HFF-Myc (cell line): ENCODE results near the gene EIF1AX.

Experiments
- DNase-seq: peaks from one replicate; pipeline ENCODE4 v3.0.0-alpha.2; 2011; ENCODE audit warnings: low read depth; ENCODE audit errors: extremely low read depth
- H3K4me3 ChIP-seq: replicated peaks from 2 replicates; pipeline ENCODE4 v1.5.1; 2011; ENCODE audit warnings: low read depth, mild to moderate bottlenecking, control low read depth, low read length
- TF ChIP-seq, protein P1 (sequence below): IDR thresholded peaks from 2 replicates; pipeline ENCODE4 v1.5.1; 2012; ENCODE audit warnings: mild to moderate bottlenecking, low read depth, low read length, control low read depth; ENCODE audit errors: missing control alignments

EIF1AX gene

DNA sequence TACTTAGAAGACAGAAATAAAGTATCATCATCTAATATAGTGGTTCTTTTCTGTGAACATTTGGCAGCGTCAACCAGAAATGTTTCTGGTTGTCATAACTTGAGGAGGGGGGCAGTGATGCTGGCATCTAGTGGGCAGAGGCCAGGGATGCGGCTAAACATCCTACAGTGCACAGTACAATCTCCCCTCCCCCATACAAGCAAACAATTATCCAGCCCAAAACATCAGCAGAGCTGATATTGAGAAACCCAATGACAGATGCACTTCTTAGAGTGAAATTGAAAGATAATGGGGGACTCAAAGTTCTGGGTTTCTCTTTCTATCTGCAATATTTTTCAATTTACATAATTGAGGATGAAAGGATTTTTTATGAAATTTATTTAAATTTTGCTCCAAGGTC, 1.9 kb upstream of the EIF1AX start:
- DNase-seq, result no peak
- TF ChIP-seq, protein P1, sequence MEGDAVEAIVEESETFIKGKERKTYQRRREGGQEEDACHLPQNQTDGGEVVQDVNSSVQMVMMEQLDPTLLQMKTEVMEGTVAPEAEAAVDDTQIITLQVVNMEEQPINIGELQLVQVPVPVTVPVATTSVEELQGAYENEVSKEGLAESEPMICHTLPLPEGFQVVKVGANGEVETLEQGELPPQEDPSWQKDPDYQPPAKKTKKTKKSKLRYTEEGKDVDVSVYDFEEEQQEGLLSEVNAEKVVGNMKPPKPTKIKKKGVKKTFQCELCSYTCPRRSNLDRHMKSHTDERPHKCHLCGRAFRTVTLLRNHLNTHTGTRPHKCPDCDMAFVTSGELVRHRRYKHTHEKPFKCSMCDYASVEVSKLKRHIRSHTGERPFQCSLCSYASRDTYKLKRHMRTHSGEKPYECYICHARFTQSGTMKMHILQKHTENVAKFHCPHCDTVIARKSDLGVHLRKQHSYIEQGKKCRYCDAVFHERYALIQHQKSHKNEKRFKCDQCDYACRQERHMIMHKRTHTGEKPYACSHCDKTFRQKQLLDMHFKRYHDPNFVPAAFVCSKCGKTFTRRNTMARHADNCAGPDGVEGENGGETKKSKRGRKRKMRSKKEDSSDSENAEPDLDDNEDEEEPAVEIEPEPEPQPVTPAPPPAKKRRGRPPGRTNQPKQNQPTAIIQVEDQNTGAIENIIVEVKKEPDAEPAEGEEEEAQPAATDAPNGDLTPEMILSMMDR, result no peak
- H3K4me3 ChIP-seq, result no peak overlapping the region

DNA sequence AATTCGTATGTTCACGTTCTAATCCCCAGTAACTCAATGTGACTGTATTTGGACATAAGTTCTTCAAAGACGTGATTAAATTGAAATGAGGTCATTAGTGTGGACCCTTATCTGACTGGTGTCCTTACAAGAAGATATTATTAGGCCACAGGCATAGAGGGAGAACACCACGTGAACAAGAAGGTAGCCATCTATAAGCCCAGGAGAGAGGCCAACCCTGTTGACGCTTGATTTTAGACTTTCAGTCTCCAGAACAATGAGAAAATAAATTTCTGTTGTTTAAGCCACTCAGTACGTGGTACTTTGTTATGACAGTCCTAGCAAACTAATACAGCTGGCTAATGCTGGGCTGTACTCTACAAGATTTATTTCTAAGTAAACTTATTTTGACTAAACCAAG, 1.5 kb upstream of the EIF1AX start:
- TF ChIP-seq, protein P1, result no peak
- no peak overlapping the region for H3K4me3 ChIP-seq

DNA sequence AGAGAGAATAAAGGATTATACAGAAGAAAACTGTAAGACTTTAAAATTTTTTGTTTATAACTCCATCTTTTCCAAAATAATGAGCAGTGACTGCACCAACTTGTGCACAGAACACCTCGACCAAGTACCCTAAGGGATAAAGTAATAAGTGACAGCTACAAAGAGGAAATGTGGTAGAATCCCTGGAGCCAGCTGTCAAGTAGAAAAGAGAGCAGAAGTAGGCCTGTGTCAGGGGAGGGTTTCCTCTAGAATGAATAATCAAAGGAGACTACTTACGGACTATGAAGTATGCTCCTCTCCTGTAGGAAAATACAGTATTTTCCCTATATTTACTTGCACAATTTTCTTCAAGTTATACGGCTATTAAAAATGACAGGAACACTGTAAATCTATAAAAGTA, 1.2 kb downstream of the EIF1AX start:
- DNase-seq, result no peak
- H3K4me3 ChIP-seq, result peak overlapping the region; percentile 77
- TF ChIP-seq, protein P1, result no peak

More for the DNA sequence above, 1.5 kb upstream of the EIF1AX start:
- no peak for DNase-seq

DNA sequence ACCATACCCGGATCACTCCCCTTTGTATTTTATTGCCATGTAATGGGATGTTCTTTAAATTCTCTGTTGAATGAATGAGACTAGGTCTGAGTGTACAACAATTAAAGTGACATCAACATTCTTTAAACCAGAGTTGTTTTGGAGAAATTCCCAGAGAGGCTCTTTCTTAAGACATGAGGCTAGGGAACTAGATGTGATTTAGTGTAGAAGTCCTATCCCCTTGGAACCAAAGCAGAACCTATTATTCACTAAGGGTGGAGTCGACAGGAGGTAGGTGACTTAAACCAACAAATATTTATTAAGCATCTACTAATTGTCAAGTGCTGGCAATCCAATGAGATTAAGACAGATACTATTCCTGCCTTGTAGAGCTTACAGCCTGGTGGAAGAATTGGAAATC, 1.7 kb downstream of the EIF1AX start:
- peak overlapping the region; percentile 77 for H3K4me3 ChIP-seq
- TF ChIP-seq, protein P1, result no peak
- DNase-seq, result no peak

DNA sequence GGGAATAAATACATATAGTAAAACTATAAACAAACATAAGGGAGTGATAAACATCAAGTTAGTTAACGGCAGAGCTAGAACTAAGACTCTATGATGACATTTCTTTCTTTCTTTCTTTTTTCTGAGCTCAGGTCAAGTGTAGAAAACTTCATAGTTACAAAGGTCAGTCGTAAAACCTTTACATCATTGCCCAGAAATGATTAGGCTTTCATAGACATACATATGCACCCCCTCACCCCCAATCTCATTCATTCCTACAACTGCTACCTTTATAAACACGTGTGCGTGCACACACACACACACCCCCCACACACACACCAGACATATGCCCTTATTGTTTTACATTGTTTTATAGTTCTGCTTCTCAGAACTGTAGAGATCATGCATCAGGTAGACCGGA, 5.7 kb downstream of the EIF1AX start:
- no peak overlapping the region for H3K4me3 ChIP-seq
- TF ChIP-seq, protein P1, result no peak
- no peak for DNase-seq

DNA sequence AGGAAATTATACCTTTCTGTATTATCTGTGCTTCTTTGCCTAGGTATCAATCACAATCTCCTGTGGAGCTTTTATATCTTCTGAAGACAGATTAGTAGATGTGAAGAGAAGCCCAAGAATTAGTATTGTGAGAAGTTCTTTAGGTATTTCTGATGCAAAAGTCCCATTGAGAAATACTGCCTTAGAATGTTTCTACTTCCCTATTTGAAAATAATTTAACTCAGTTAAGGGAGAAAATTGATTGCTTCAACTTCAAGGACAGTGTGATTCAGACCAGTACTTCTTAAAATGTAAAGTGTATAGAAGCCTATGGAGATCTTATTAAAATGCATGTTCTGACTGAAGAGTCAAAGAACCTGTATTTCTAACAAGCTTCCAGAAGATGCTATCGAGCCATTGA, 9.0 kb downstream of the EIF1AX start:
- TF ChIP-seq, protein P1, result no peak
- no peak overlapping the region for H3K4me3 ChIP-seq
- no peak for DNase-seq

DNA sequence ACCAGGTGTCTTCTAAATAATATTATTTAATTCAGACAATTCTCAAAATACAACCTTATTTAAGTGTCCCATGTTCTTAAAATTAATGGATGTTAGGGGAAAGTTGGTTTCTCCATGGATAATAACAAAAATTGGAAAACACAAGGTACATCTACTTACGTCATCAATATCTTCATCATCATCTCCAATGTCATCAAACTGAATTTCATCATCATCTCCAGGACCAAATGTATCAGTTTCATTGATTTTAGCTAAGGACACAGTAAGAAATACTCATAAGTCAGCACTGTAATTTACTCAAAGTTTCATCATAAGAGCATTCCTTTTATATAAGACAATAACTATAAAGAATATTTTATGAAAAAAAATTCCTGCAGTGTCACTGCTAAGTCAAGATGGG, 11.3 kb downstream of the EIF1AX start:
- H3K4me3 ChIP-seq, result no peak overlapping the region
- TF ChIP-seq, protein P1, result no peak
- DNase-seq, result no peak
